GM12801 (cell line): Measurements from ENCODE around the gene NSG1.

Experiments
- CTCF ChIP-seq: IDR thresholded peaks from one replicate; pipeline ENCODE4 v1.5.1; 2011; ENCODE audit warnings: control low read depth; ENCODE audit not compliant: insufficient read length; ENCODE audit errors: extremely low read depth

NSG1 gene

GRCh38 chr4:4377732-4378460, 9.0 kb upstream of the NSG1 start:
- no peak for TF ChIP-seq CTCF

- no peak for TF ChIP-seq CTCF
Measured at GRCh38 chr4:4379540-4380087, 7.3 kb upstream of the NSG1 start.

- TF ChIP-seq CTCF: no peak
Measured at GRCh38 chr4:4383085-4383484, 3.8 kb upstream of the NSG1 start.

- no peak for TF ChIP-seq CTCF
Measured at GRCh38 chr4:4384837-4385236, 2.1 kb upstream of the NSG1 start.

GRCh38 chr4:4385729-4386295, 1.1 kb upstream of the NSG1 start:
- TF ChIP-seq CTCF: no peak

GRCh38 chr4:4386296-4386735, 586 bp upstream of the NSG1 start:
- TF ChIP-seq CTCF: no peak

- TF ChIP-seq CTCF: no peak
Measured at GRCh38 chr4:4387531-4388310, 819 bp downstream of the NSG1 start.
